Fibroblast of lung (primary cell): ENCODE data around the gene STOML3. TPM values are rescaled to one million over a fixed set of nuclear protein-coding genes. Genes with fewer than 3 reads are reported as not detected.

Experiments
- DNase-seq, 2 donors: peaks; one replicate each; pipeline versions ENCODE4 v3.0.0 to v3.0.0-alpha.2; 2010; ENCODE audit warnings: low read depth in 2 of 2
- H2AFZ ChIP-seq: 2 replicates; pipeline ENCODE4 v1.5.1; 2012; ENCODE audit warnings: low read length, control low read depth, inconsistent platforms
- H3K27ac ChIP-seq: 2 replicates; pipeline ENCODE4 v1.5.1; 2011; ENCODE audit warnings: low read length, control low read depth; ENCODE audit not compliant: insufficient read depth
- H3K27me3 ChIP-seq: 2 replicates; pipeline ENCODE4 v1.5.1; 2011; ENCODE audit warnings: mild to moderate bottlenecking, low read length; ENCODE audit not compliant: control insufficient read depth, insufficient read depth
- H3K36me3 ChIP-seq: 2 replicates; pipeline ENCODE4 v1.5.1; 2011; ENCODE audit warnings: low read length; ENCODE audit not compliant: control insufficient read depth, insufficient read depth
- H3K4me1 ChIP-seq: 2 replicates; pipeline ENCODE4 v1.5.1; 2011; ENCODE audit warnings: low read length; ENCODE audit not compliant: control insufficient read depth, insufficient read depth; ENCODE audit errors: extremely low read depth
- H3K4me2 ChIP-seq: 2 replicates; pipeline ENCODE4 v1.5.1; 2011; ENCODE audit warnings: low read length, control low read depth; ENCODE audit not compliant: insufficient read depth; ENCODE audit errors: extremely low read depth
- H3K4me3 ChIP-seq, 4 experiments: fragments of 200-600 bp in 1 of 4; sonication (generic) in 1 of 4; replicated peaks in 1 of 4; 2 replicates each; pipeline ENCODE4 v1.5.1; 2011 to 2016; ENCODE audit warnings: low read length in 4 of 4, low read depth in 3 of 4, mild to moderate bottlenecking in 3 of 4, control low read depth in 2 of 4, inconsistent platforms in 1 of 4, mixed read lengths in 1 of 4; ENCODE audit not compliant: insufficient read depth in 1 of 4; ENCODE audit errors: control extremely low read depth in 1 of 4
- H3K79me2 ChIP-seq: 2 replicates; pipeline ENCODE4 v1.5.1; 2012; ENCODE audit warnings: mild to moderate bottlenecking, low read length, inconsistent platforms; ENCODE audit not compliant: control insufficient read depth, insufficient read depth
- H3K9ac ChIP-seq: 2 replicates; pipeline ENCODE4 v1.5.1; 2011; ENCODE audit warnings: mild to moderate bottlenecking, low read length, control low read depth; ENCODE audit not compliant: insufficient read depth
- H3K9me3 ChIP-seq: 2 replicates; pipeline ENCODE4 v1.5.1; 2012; ENCODE audit warnings: low read depth, low read length; ENCODE audit not compliant: control insufficient read depth, insufficient read depth
- H4K20me1 ChIP-seq: 2 replicates; pipeline ENCODE4 v1.5.1; 2011; ENCODE audit warnings: low read length; ENCODE audit not compliant: control insufficient read depth, insufficient read depth; ENCODE audit errors: extremely low read depth
- EZH2 ChIP-seq: IDR thresholded peaks from 2 replicates; pipeline ENCODE4 v1.5.1; 2012; ENCODE audit warnings: low read length, control low read depth, mild to moderate bottlenecking; ENCODE audit errors: missing control alignments
- polyA plus RNA-seq, 2 donors: library from polyadenylated mRNA; depleted of rRNA in 1 of 2; stranded (reverse) in 1 of 2; unstranded in 1 of 2; fragments of >200 nt; gene quantifications; 2 replicates each; pipeline ENCODE4 v1.2.1, GENCODE V29; 2011 to 2012; ENCODE audit warnings: missing spikeins in 1 of 2
- total RNA-seq: library from RNA; depleted of rRNA; stranded (reverse); fragments of >200 nt; gene quantifications from 2 replicates; pipeline ENCODE4 v1.2.1, GENCODE V29; 2014
- TF ChIP-seq, protein P1 (sequence below), 2 donors: IDR thresholded peaks in 1 of 2; conservative IDR thresholded peaks in 1 of 2; 1 replicate in 1 of 2; 2 replicates in 1 of 2; pipeline ENCODE4 v1.5.1; 2011 to 2012; ENCODE audit warnings: low read length in 2 of 2, control low read depth in 1 of 2, inconsistent platforms in 1 of 2, low read depth in 1 of 2, mild to moderate bottlenecking in 1 of 2

STOML3 gene
- total and polyA plus RNA-seq, 2 donors (not counting 1 experiment from before 2014, with no cell fraction given) = not detected

DNA sequence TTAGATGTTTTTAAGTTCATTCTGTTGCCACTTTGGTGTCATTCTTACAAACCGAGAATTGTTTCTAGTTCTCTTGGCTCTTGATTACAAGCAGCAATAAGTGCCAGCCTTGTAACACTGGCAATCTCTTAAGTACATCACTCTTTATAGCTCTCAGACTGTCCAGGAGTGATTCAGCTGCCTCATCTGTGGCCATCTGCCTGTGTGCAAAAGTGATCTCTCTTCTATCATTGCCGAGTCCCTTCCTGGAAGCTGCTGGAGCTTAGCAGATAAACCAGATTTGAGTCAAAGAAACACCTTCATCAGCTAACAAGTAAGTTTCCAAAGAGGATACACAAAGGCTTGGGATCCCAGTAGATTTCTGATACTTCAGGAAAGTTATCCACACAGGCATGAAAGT lies 23.2 kb downstream of the STOML3 start:
- Histone ChIP-seq H3K27ac (no peak overlapping the region), H3K4me1 (no peaks in the 10 kb centered on the region), H3K9ac (no peak overlapping the region), H3K27me3 (no peaks in the 10 kb centered on the region), H4K20me1 (no peaks in the 10 kb centered on the region), H3K4me3 (no peak overlapping the region), H3K4me2 (no peak overlapping the region), H2AFZ (no peak overlapping the region), H3K9me3 (no peaks in the 10 kb centered on the region), H3K36me3 (no peaks in the 10 kb centered on the region), H3K79me2 (no peaks in the 10 kb centered on the region)
- no peak for TF ChIP-seq EZH2
- TF ChIP-seq, protein P1, sequence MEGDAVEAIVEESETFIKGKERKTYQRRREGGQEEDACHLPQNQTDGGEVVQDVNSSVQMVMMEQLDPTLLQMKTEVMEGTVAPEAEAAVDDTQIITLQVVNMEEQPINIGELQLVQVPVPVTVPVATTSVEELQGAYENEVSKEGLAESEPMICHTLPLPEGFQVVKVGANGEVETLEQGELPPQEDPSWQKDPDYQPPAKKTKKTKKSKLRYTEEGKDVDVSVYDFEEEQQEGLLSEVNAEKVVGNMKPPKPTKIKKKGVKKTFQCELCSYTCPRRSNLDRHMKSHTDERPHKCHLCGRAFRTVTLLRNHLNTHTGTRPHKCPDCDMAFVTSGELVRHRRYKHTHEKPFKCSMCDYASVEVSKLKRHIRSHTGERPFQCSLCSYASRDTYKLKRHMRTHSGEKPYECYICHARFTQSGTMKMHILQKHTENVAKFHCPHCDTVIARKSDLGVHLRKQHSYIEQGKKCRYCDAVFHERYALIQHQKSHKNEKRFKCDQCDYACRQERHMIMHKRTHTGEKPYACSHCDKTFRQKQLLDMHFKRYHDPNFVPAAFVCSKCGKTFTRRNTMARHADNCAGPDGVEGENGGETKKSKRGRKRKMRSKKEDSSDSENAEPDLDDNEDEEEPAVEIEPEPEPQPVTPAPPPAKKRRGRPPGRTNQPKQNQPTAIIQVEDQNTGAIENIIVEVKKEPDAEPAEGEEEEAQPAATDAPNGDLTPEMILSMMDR (conservative IDR thresholded peaks at IDR 0.05 in 1 of 2, IDR thresholded peaks at IDR 0.05 in 1 of 2; ENCODE audit: low read depth in 1 of 2, low read length in 2 of 2) = no peak
- no peak for DNase-seq

DNA sequence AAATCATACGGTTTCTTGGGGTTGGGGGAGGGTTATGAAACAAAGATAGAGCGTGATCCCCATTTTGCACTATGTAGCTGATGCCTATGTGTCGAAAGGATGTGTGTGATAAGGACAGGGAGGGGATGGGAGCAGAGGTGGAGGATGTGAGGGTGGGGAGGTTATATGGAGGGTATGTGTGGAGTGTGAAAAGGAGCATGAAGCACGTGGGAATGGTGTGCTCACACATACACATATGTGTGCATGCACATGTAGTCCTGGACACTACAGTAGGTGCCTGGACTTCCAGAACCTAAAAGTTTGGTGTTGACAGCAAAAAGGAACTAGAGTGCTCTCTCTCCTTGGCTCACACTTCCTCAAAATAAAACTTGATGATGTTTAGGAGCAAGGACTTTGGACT lies 25.4 kb downstream of the STOML3 start:
- DNase-seq = no peak
- H3K9me3 ChIP-seq = no peaks in the 10 kb centered on the region
- TF ChIP-seq, protein P1 (conservative IDR thresholded peaks at IDR 0.05 in 1 of 2, IDR thresholded peaks at IDR 0.05 in 1 of 2; ENCODE audit: low read depth in 1 of 2, low read length in 2 of 2) = no peak
- no peak for TF ChIP-seq EZH2
- no peak overlapping the region for H3K9ac ChIP-seq
- H3K27me3 ChIP-seq = no peaks in the 10 kb centered on the region
- no peaks in the 10 kb centered on the region for H3K79me2 ChIP-seq
- no peak overlapping the region for H3K4me3 ChIP-seq
- H3K4me2 ChIP-seq = no peak overlapping the region
- H3K4me1 ChIP-seq = no peaks in the 10 kb centered on the region
- no peaks in the 10 kb centered on the region for H3K36me3 ChIP-seq
- no peak overlapping the region for H2AFZ ChIP-seq
- no peaks in the 10 kb centered on the region for H4K20me1 ChIP-seq
- no peak overlapping the region for H3K27ac ChIP-seq

DNA sequence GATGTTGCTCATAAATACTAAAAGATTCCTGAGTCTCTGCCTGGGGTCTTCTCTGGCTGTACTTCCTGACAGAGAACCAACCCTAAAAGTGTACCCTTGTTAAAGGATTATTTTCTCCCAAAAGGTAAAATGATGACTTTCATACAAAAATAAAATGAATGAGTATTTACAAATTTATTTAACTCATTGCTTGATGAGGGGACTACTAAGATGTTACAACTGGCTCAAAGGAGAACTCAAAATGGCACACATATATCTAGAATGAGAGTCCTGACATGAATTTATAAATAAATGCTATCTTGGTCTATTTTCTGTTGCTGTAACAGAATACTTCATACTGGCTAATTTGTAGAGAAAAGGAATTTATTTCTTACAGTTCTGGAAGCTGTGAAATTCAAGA lies 30.5 kb downstream of the STOML3 start:
- no peaks in the 10 kb centered on the region for H3K79me2 ChIP-seq
- TF ChIP-seq, protein P1 (conservative IDR thresholded peaks at IDR 0.05 in 1 of 2, IDR thresholded peaks at IDR 0.05 in 1 of 2; ENCODE audit: low read depth in 1 of 2, low read length in 2 of 2) = no peak
- TF ChIP-seq EZH2 = no peak
- H3K4me1 ChIP-seq = no peaks in the 10 kb centered on the region
- H3K4me3 ChIP-seq = no peak overlapping the region
- no peaks in the 10 kb centered on the region for H3K27me3 ChIP-seq
- H2AFZ ChIP-seq = no peak overlapping the region
- no peak for DNase-seq
- H4K20me1 ChIP-seq = no peaks in the 10 kb centered on the region
- H3K4me2 ChIP-seq = no peak overlapping the region
- no peak overlapping the region for H3K9ac ChIP-seq
- no peaks in the 10 kb centered on the region for H3K9me3 ChIP-seq
- H3K27ac ChIP-seq = no peak overlapping the region
- no peaks in the 10 kb centered on the region for H3K36me3 ChIP-seq
